Uterus (tissue), 2 donors: ENCODE data around the gene LCP2.

Source experiments
- CTCF ChIP-seq, 4 experiments: fragments of 200-600 bp in 2 of 4; fragments of 450-650 bp in 2 of 4; sonication (generic) in 2 of 4; IDR thresholded peaks; one replicate each; pipeline ENCODE4 v1.5.1; 2016 to 2019; ENCODE audit warnings: antibody characterized with exemption in 4 of 4, mild to moderate bottlenecking in 2 of 4, moderate library complexity in 1 of 4
- POLR2A ChIP-seq, 2 donors: fragments of 450-650 bp; IDR thresholded peaks; one replicate each; pipeline ENCODE4 v1.6.1; 2016; ENCODE audit warnings: antibody characterized with exemption in 2 of 2, mild to moderate bottlenecking in 1 of 2, moderate library complexity in 1 of 2

- TF ChIP-seq CTCF (IDR thresholded peaks at IDR 0.05): no peak
- no peak for TF ChIP-seq POLR2A (IDR thresholded peaks at IDR 0.05)
These were observed 49.5 kb upstream of the LCP2 start for GRCh38 chr5:170347022-170347567.
